Sigmoid colon (tissue), 3 donors: ENCODE results near the gene NOL11.

Experiments
- POLR2A ChIP-seq, 2 donors: fragments of 450-650 bp; IDR thresholded peaks; one replicate each; pipeline ENCODE4 v1.6.1; 2016; ENCODE audit warnings: antibody characterized with exemption in 2 of 2, mild to moderate bottlenecking in 2 of 2, moderate library complexity in 2 of 2
- TF ChIP-seq, protein P1 (sequence below), 4 experiments: fragments of 450-650 bp in 3 of 4; fragments of 200-600 bp in 1 of 4; IDR thresholded peaks; one replicate each; pipeline ENCODE4 v1.5.1; 2016 to 2019; ENCODE audit warnings: antibody characterized with exemption in 4 of 4, mild to moderate bottlenecking in 3 of 4, moderate library complexity in 2 of 4

DNA sequence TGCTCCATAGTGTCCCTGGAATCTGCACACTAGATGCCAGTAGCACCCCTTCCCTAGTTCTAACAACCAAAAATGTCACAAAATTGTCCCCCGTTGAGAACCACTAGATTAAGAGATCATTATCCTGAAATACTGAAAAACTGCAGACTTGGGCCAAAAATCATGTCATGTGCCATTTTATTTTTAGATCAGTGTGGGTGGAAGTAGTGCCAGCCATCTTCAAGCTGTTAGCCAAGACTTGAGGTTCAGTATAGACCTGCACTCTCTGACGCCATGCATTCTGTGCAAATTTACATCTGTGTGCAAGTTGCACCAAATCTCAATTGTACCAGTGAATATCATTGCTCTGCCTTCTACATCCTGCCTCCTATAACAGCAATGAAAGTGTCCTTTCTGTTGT, 31.5 kb upstream of the NOL11 start:
- TF ChIP-seq, protein P1, sequence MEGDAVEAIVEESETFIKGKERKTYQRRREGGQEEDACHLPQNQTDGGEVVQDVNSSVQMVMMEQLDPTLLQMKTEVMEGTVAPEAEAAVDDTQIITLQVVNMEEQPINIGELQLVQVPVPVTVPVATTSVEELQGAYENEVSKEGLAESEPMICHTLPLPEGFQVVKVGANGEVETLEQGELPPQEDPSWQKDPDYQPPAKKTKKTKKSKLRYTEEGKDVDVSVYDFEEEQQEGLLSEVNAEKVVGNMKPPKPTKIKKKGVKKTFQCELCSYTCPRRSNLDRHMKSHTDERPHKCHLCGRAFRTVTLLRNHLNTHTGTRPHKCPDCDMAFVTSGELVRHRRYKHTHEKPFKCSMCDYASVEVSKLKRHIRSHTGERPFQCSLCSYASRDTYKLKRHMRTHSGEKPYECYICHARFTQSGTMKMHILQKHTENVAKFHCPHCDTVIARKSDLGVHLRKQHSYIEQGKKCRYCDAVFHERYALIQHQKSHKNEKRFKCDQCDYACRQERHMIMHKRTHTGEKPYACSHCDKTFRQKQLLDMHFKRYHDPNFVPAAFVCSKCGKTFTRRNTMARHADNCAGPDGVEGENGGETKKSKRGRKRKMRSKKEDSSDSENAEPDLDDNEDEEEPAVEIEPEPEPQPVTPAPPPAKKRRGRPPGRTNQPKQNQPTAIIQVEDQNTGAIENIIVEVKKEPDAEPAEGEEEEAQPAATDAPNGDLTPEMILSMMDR (IDR thresholded peaks at IDR 0.05): no peak
- TF ChIP-seq POLR2A (IDR thresholded peaks at IDR 0.05): no peak
